SU-DHL-6 (cell line): ENCODE data around the gene KCNIP3.
"Not testable (repeated sequence)": the region's sequence is repeated elsewhere in the genome, so short reads cannot be mapped to it uniquely, and the experiment has no call there.

Experiments used
- H2AFZ ChIP-seq: fragments of 200-600 bp; sonication (generic); 2 replicates; pipeline ENCODE4 v1.6.1; 2014; ENCODE audit warnings: low read depth, mild to moderate bottlenecking, moderate library complexity, mixed read lengths, antibody characterized with exemption, low read length; ENCODE audit not compliant: severe bottlenecking
- H3F3A ChIP-seq: fragments of 200-600 bp; shearing (Covaris generic); 2 replicates; pipeline ENCODE4 v1.6.0; 2016; ENCODE audit warnings: antibody characterized with exemption, mild to moderate bottlenecking; ENCODE audit not compliant: insufficient read depth
- H3K27ac ChIP-seq: fragments of 200-600 bp; sonication (generic); 2 replicates; pipeline ENCODE4 v1.5.1; 2016; ENCODE audit warnings: low read depth, mild to moderate bottlenecking, low read length, moderate library complexity, mixed read lengths
- H3K27me3 ChIP-seq: fragments of 200-600 bp; sonication (generic), shearing (Covaris generic); 2 replicates; pipeline ENCODE4 v1.6.0; 2014; ENCODE audit warnings: mild to moderate bottlenecking, low read length
- H3K36me3 ChIP-seq: fragments of 200-600 bp; sonication (generic); 2 replicates; pipeline ENCODE4 v1.6.1; 2014; ENCODE audit warnings: mild to moderate bottlenecking, low read length, mixed read lengths
- H3K4me2 ChIP-seq: fragments of 300-600, 200-600 bp; shearing (Covaris generic), sonication (generic); 2 replicates; pipeline ENCODE4 v1.6.0; 2014; ENCODE audit warnings: low read length, low read depth, mild to moderate bottlenecking; ENCODE audit not compliant: poor library complexity, severe bottlenecking
- H3K4me3 ChIP-seq: fragments of 200-600 bp; sonication (generic); 2 replicates; pipeline ENCODE4 v1.5.1; 2014; ENCODE audit warnings: antibody characterized with exemption, low read length, mild to moderate bottlenecking, mixed read lengths; ENCODE audit not compliant: insufficient read depth, poor library complexity, severe bottlenecking
- H3K79me2 ChIP-seq: fragments of 200-600 bp; sonication (generic); 2 replicates; pipeline ENCODE4 v1.6.1; 2014; ENCODE audit warnings: mild to moderate bottlenecking, low read length, moderate library complexity; ENCODE audit not compliant: insufficient read depth
- H3K9ac ChIP-seq: fragments of 200-600 bp; sonication (generic); 2 replicates; pipeline ENCODE4 v1.7.0; 2014; ENCODE audit warnings: mild to moderate bottlenecking, low read length
- H3K9me2 ChIP-seq: fragments of 200-600 bp; sonication (generic); replicated peaks from 2 replicates; pipeline ENCODE4 v1.6.1; 2014; ENCODE audit warnings: low read length; ENCODE audit not compliant: insufficient read depth
- H3K9me3 ChIP-seq: fragments of 200-600 bp; sonication (generic); 2 replicates; pipeline ENCODE4 v1.6.1; 2014; ENCODE audit warnings: low read length, mixed read lengths; ENCODE audit not compliant: insufficient read depth
- H4K20me1 ChIP-seq: fragments of 200-600 bp; sonication (generic); 2 replicates; pipeline ENCODE4 v1.6.1; 2014; ENCODE audit warnings: low read depth, mild to moderate bottlenecking, antibody characterized with exemption, low read length, moderate library complexity, mixed read lengths
- CTCF ChIP-seq: fragments of 200-600 bp; sonication (generic); IDR thresholded peaks from one replicate; pipeline ENCODE4 v1.5.1; 2017; ENCODE audit warnings: antibody characterized with exemption, mild to moderate bottlenecking, low read length, moderate library complexity; ENCODE audit not compliant: insufficient read depth, poor library complexity, severe bottlenecking
- EZH2phosphoT487 ChIP-seq: fragments of 200-600 bp; sonication (generic), shearing (Covaris generic); conservative IDR thresholded peaks from 2 replicates; pipeline ENCODE4 v1.6.1; 2018; ENCODE audit warnings: mild to moderate bottlenecking, antibody characterized with exemption, low read length, moderate library complexity, mixed read lengths

Gene KCNIP3

GRCh38 chr2:95376311-95377215 is 79.4 kb downstream of the KCNIP3 start:
- Histone ChIP-seq H3K79me2 (no peaks in the 10 kb centered on the region), H3K27me3 (no peaks in the 10 kb centered on the region)

GRCh38 chr2:95377216-95378123 is 80.3 kb downstream of the KCNIP3 start:
- Histone ChIP-seq H3F3A (no peaks in the 10 kb centered on the region), H3K9me2 (no peaks in the 10 kb centered on the region), H3K27ac (no peak overlapping the region), H3K4me2 (no peak overlapping the region), H3K9ac (no peak overlapping the region), H2AFZ (no peak overlapping the region), H3K4me3 (no peak overlapping the region), H4K20me1 (no peaks in the 10 kb centered on the region), H3K36me3 (no peaks in the 10 kb centered on the region), H3K9me3 (no peaks in the 10 kb centered on the region), H3K79me2 (no peaks in the 10 kb centered on the region), H3K27me3 (no peaks in the 10 kb centered on the region)
- TF ChIP-seq EZH2phosphoT487 = no peak
- no peak for TF ChIP-seq CTCF

More at GRCh38 chr2:95376311-95377215, 79.4 kb downstream of the KCNIP3 start:
- TF ChIP-seq EZH2phosphoT487 (no peak), CTCF (no peak)
- no peak overlapping the region for H3K4me2 ChIP-seq
- no peaks in the 10 kb centered on the region for H3K9me2 ChIP-seq
- no peaks in the 10 kb centered on the region for H3K36me3 ChIP-seq
- H3K27ac ChIP-seq = no peak overlapping the region
- no peaks in the 10 kb centered on the region for H3F3A ChIP-seq
- no peak overlapping the region for H3K4me3 ChIP-seq
- H3K9ac ChIP-seq = no peak overlapping the region
- H4K20me1 ChIP-seq = no peaks in the 10 kb centered on the region
- H2AFZ ChIP-seq = no peak overlapping the region
- no peaks in the 10 kb centered on the region for H3K9me3 ChIP-seq

- not testable (repeated sequence) for H3K36me3 ChIP-seq, H3K4me2 ChIP-seq, H3K9me2 ChIP-seq
Measured at GRCh38 chr2:95378281-95378680, 81.1 kb downstream of the KCNIP3 start.

More at GRCh38 chr2:95378281-95378680, 81.1 kb downstream of the KCNIP3 start:
- H3K27me3 ChIP-seq, H3F3A ChIP-seq, H2AFZ ChIP-seq, H3K79me2 ChIP-seq, H3K9ac ChIP-seq, H3K9me3 ChIP-seq, H3K27ac ChIP-seq, H3K4me3 ChIP-seq, H4K20me1 ChIP-seq: not testable (repeated sequence)
